ENCODE results near the gene MYH10.

MYH10 gene

GRCh38 chr17:8630227-8630801 lies at the start of gene MYH10:
MYH10 (minus strand) TSS chr17:8630725; CDS start chr17:8623246, 7,479 bp downstream.
- DNase-seq (no peak), ATAC-seq (ENCODE audit: insufficient read depth, low read depth) (peak; percentile 4; the same call in 2 of the 3 replicates)
- peak within 1 kb of the TSS; percentile 97 for H3K9ac ChIP-seq (ENCODE audit: low read depth, low read length)

GRCh38 chr17:8679126-8679525 lies 48.6 kb upstream of the MYH10 start:
- Histone ChIP-seq H3K4me1 (ENCODE audit: insufficient read depth, low read length) (no peaks in the 10 kb centered on the region), H3K36me3 (ENCODE audit: insufficient read depth, low read length) (no peaks in the 10 kb centered on the region), H3K9ac (ENCODE audit: low read depth, low read length) (no peak overlapping the region), H3K4me3 (ENCODE audit: low read depth in 1 of 2, low read length in 2 of 2) (no peak overlapping the region), H4K20me1 (ENCODE audit: insufficient read depth, low read length) (no peaks in the 10 kb centered on the region), H3K79me2 (ENCODE audit: insufficient read depth, low read length) (no peaks in the 10 kb centered on the region), H3K4me2 (ENCODE audit: insufficient read depth, low read length) (no peak overlapping the region), H3K27ac (ENCODE audit: low read length) (no peak overlapping the region), H3K9me3 (ENCODE audit: insufficient read depth, low read length, severe bottlenecking) (peaks cover 3% of the 10 kb centered on the region), H3K27me3 (ENCODE audit: insufficient read depth, low read length, poor library complexity) (peaks cover 3% of the 10 kb centered on the region), H2AFZ (ENCODE audit: low read depth, low read length) (no peak overlapping the region)
- no peak for DNase-seq
- TF ChIP-seq EZH2 (IDR thresholded peaks at IDR 0.05; ENCODE audit: borderline replicate concordance, low read depth, low read length, severe bottlenecking) = no peak
- TF ChIP-seq CTCF (IDR thresholded peaks at IDR 0.05; ENCODE audit: borderline replicate concordance, extremely low read depth, low read length, poor library complexity, severe bottlenecking) = no peak
- no peak for ATAC-seq (ENCODE audit: insufficient read depth, low read depth)

More at GRCh38 chr17:8630227-8630801, at the start of gene MYH10:
- Histone ChIP-seq H3K27ac (ENCODE audit: low read length) (peak within 1 kb of the TSS; percentile 77), H3K4me2 (ENCODE audit: insufficient read depth, low read length) (peak within 1 kb of the TSS; percentile 89), H4K20me1 (ENCODE audit: insufficient read depth, low read length) (peaks cover 22% of the 10 kb centered on the region), H3K79me2 (ENCODE audit: insufficient read depth, low read length) (peaks cover 52% of the 10 kb centered on the region), H3K9me3 (ENCODE audit: insufficient read depth, low read length, severe bottlenecking) (no peaks in the 10 kb centered on the region), H3K36me3 (ENCODE audit: insufficient read depth, low read length) (no peaks in the 10 kb centered on the region; the same call in 1 of the 2 replicates), H3K27me3 (ENCODE audit: insufficient read depth, low read length, poor library complexity) (peaks cover 14% of the 10 kb centered on the region), H3K4me3 (ENCODE audit: low read depth in 1 of 2, low read length in 2 of 2) (peak within 1 kb of the TSS; percentile 98 to 100), H2AFZ (ENCODE audit: low read depth, low read length) (peak within 1 kb of the TSS; percentile 95), H3K4me1 (ENCODE audit: insufficient read depth, low read length) (peaks cover 25% of the 10 kb centered on the region)
- TF ChIP-seq CTCF (IDR thresholded peaks at IDR 0.05; ENCODE audit: borderline replicate concordance, extremely low read depth, low read length, poor library complexity, severe bottlenecking) (peak; percentile 41), EZH2 (IDR thresholded peaks at IDR 0.05; ENCODE audit: borderline replicate concordance, low read depth, low read length, severe bottlenecking) (no peak)

- no peaks in the 10 kb centered on the region for H3K79me2 ChIP-seq (ENCODE audit: insufficient read depth, low read length)
- no peak for DNase-seq
- H2AFZ ChIP-seq (ENCODE audit: low read depth, low read length) = no peak overlapping the region
- no peaks in the 10 kb centered on the region for H4K20me1 ChIP-seq (ENCODE audit: insufficient read depth, low read length)
- H3K4me2 ChIP-seq (ENCODE audit: insufficient read depth, low read length) = no peak overlapping the region
- H3K4me1 ChIP-seq (ENCODE audit: insufficient read depth, low read length) = no peaks in the 10 kb centered on the region
- no peak overlapping the region for H3K27ac ChIP-seq (ENCODE audit: low read length)
- H3K27me3 ChIP-seq (ENCODE audit: insufficient read depth, low read length, poor library complexity) = peaks cover 3% of the 10 kb centered on the region
- no peak for TF ChIP-seq EZH2 (IDR thresholded peaks at IDR 0.05; ENCODE audit: borderline replicate concordance, low read depth, low read length, severe bottlenecking)
- TF ChIP-seq CTCF (IDR thresholded peaks at IDR 0.05; ENCODE audit: borderline replicate concordance, extremely low read depth, low read length, poor library complexity, severe bottlenecking) = no peak
- H3K36me3 ChIP-seq (ENCODE audit: insufficient read depth, low read length) = no peaks in the 10 kb centered on the region
- H3K9me3 ChIP-seq (ENCODE audit: insufficient read depth, low read length, severe bottlenecking) = peaks cover 3% of the 10 kb centered on the region
- ATAC-seq (ENCODE audit: insufficient read depth, low read depth) = no peak
- no peak overlapping the region for H3K9ac ChIP-seq (ENCODE audit: low read depth, low read length)
- H3K4me3 ChIP-seq (ENCODE audit: low read depth in 1 of 2, low read length in 2 of 2) = no peak overlapping the region
These were observed 44.8 kb upstream of the MYH10 start for GRCh38 chr17:8675306-8675705.

Measured in DND-41 (cell line).